Jurkat, Clone E6-1 (cell line): ENCODE data around the gene CSNK1G2.

ENCODE experiments used
- DNase-seq: peaks from one replicate; pipeline ENCODE4 v3.0.0-alpha.2; 2011; ENCODE audit warnings: low read depth, low spot score
- H3K4me3 ChIP-seq: 2 replicates; pipeline ENCODE4 v1.5.1; 2011; ENCODE audit warnings: mild to moderate bottlenecking, low read length, control low read depth, moderate library complexity

The CSNK1G2 gene

DNA sequence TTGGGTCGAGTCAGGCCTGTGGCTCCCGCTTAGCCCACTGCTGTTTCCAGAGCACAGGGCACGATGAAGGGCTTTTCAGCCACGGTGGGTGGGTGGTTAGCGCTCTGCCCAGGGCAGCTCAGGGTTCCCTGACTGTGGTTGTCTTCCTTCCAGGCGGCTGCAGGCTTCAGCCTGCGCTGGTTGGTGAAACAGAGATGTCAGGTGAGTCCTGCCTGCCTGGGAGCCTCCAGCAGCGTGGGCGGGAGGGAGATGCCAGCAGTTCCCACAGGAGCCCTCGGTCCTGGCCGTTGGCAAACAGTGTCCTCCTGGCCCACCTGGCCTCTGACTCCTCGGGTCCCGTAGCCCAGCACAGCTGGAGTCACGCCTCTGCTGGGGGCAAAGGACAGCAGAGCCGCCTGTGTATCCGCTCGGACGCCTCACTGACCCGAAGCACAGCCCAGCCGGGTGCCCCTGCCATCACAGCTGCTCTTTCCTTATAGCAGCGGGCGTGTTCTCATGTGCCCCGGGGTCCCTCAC lies 26.1 kb upstream of the CSNK1G2 start:
- H3K4me3 ChIP-seq, result no peak overlapping the region
- no peak for DNase-seq

GRCh38 chr19:1917146-1917545 lies 23.8 kb upstream of the CSNK1G2 start:
- no peak overlapping the region for H3K4me3 ChIP-seq

DNA sequence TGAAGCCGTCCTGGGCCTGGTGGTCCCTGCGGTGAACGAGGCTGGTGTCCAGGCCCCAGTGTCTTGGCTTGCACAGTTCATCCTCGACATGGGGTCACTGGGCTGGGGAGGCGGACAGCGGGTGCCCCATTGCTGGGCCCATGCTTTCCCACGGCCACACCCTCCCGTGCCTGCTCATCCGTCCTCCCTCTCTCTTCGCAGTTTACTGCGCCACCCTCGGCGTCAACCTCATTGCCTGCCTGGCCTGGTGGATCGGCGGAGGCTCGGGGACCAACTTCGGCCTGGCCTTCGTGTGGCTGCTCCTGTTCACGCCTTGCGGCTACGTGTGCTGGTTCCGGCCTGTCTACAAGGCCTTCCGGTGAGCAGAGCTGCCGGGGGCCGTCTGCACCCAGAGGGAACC lies 23.0 kb upstream of the CSNK1G2 start:
- DNase-seq, result no peak
- no peak overlapping the region for H3K4me3 ChIP-seq

More at GRCh38 chr19:1917146-1917545, 23.8 kb upstream of the CSNK1G2 start:
- no peak for DNase-seq

DNA sequence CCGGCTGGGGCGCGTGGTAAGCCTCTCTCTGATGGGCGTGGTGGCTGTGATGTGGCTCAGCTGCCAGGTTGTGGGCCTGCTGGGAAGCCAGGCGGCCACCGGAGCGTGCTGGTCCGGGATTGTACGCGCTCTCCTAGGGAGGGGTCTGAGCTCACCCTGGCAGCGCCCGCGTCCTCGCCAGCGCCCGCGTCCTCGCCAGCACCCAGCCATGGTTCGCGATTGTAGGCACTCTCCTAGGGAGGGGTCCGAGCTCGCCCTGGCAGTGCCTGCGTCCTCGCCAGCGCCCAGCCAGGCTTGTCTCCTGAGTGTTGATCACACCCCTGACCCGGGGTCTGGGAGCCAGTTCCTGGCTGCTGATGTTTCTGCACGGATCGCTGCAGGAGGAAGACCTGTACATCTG lies 22.0 kb upstream of the CSNK1G2 start:
- DNase-seq, result no peak
- no peak overlapping the region for H3K4me3 ChIP-seq

DNA sequence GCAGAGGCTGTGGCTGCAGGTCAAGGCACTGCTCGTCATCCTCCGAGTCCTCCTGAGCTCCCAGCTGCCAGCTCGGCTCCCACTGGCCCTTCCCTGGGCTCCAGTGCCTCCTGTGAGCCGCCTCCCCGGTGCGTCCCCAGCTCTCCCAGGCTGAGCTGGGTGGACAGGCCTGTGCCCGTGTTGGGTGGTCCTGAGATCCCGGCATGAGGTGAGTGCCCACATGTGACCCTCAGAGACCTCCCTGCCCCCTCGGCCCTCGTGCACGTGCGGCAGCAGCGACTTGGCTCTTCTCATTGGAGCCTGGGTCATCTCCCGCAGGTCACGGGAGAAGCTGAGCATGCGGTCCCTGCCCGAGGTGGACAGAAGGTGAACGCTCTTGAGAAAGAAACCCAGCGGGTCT lies 20.3 kb upstream of the CSNK1G2 start:
- no peak overlapping the region for H3K4me3 ChIP-seq
- DNase-seq, result no peak

- H3K4me3 ChIP-seq, result no peak overlapping the region
- DNase-seq, result no peak
Measured at GRCh38 chr19:1921326-1921725, 19.6 kb upstream of the CSNK1G2 start.

DNA sequence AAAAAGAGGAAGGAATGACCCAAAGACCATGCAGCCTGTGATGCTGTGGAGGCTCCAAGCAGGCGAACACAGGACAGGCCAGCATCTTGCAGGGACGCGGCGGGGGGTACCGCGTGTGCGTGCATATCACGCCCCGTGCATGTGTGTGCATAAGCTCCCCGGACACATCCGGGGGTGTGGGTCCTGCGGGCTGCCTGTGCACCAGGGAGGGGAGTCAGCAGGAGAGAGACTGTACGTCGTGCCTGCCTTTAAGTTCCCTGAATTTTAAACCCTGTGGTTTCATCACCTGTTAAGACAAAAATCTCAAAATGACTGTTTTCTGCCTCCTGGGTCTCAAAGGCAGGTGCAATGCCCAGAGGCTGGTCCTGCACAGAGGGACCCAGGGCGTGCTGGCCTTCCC lies 19.1 kb upstream of the CSNK1G2 start:
- no peak overlapping the region for H3K4me3 ChIP-seq

GRCh38 chr19:1922803-1923202 lies 18.2 kb upstream of the CSNK1G2 start:
- DNase-seq, result no peak
- no peak overlapping the region for H3K4me3 ChIP-seq

More for the DNA sequence above, 19.1 kb upstream of the CSNK1G2 start:
- no peak for DNase-seq

GRCh38 chr19:1923319-1923718 lies 17.7 kb upstream of the CSNK1G2 start:
- no peak overlapping the region for H3K4me3 ChIP-seq
- DNase-seq, result no peak

DNA sequence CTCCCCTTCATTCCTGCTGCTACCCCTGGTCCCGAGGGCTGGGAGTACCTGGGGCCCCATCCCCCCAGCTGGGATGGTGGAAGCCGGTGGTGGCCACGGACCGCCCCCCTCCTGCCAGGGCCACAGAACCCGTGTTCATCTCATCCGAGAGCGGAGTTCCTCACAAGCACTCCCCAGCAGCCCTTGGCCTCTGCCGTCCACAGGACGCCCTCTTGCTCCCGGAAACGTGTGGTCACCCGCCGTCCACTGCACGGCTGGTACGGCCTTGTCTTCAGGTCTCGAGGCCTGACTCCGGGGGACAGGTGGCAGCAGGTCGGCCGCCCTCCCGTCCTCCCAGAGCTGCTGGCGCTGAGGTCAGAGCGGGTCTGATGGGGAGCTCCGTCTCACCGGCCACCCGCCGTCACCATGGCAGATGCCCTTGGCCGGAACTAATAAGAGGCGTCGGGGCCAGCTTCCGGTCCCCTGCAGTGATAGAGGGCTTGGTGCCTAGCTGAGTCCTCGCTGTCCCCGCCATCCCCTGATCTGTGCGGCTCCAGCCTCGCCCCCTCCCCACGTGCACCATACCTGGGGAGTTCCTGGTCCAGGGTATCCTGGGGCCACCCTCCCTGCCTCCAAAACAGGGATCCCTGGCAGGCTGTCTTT lies 16.5 kb upstream of the CSNK1G2 start:
- DNase-seq, result no peak
- H3K4me3 ChIP-seq, result no peak overlapping the region

DNA sequence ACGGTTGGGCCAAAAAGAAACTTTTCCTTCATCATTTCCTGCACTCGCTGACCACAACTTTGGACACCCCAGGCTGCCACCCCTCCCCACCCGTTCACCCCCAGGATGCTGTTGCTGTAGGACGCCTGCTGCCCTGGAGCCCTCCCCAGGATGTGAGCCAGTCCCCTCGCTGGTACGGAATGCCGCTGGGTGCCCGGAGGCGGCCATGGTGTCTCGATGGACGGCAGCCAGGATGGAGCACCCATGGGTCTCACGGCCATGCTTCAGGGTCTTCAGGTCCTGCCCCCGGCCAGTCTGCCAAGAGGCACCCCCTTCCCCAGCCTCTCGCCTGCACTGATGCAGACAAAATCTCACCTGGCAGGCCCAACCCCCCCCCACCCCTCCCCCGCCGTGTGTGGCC lies 15.4 kb upstream of the CSNK1G2 start:
- no peak for DNase-seq
- H3K4me3 ChIP-seq, result no peak overlapping the region

- DNase-seq, result peak; percentile 57
- peak overlapping the region; percentile 33 for H3K4me3 ChIP-seq
Measured at GRCh38 chr19:1929021-1929742, 11.8 kb upstream of the CSNK1G2 start.

- H3K4me3 ChIP-seq, result no peak overlapping the region
- DNase-seq, result no peak
Measured at GRCh38 chr19:1931445-1931844, 9.5 kb upstream of the CSNK1G2 start.

GRCh38 chr19:1932395-1932794 lies 8.6 kb upstream of the CSNK1G2 start:
- H3K4me3 ChIP-seq, result no peak overlapping the region
- DNase-seq, result no peak

DNA sequence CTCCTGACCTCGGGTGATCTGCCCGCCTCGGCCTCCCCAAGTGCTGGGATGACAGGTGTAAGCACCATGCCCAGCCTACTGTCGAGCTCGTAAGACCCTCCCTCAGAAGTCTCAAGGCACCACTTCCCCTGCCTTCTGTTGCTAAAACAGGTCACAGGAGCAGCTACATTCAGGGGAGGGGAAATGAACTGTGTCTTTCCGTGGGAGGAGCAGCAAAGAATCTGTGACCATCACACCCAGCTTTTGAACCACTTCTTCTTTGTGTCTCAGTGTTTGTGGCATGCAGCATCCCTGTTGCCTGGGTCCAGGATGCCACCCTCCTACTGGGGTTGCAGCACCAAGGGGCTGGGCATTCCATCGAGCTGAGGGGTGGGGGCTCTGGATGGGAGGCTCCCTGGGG lies 7.7 kb upstream of the CSNK1G2 start:
- no peak overlapping the region for H3K4me3 ChIP-seq
- no peak for DNase-seq

- no peak overlapping the region for H3K4me3 ChIP-seq
- no peak for DNase-seq
Measured at GRCh38 chr19:1933942-1934341, 7.0 kb upstream of the CSNK1G2 start.

- DNase-seq, result peak; percentile 81
- no peak overlapping the region for H3K4me3 ChIP-seq
Measured at GRCh38 chr19:1935484-1936208, 5.3 kb upstream of the CSNK1G2 start.

DNA sequence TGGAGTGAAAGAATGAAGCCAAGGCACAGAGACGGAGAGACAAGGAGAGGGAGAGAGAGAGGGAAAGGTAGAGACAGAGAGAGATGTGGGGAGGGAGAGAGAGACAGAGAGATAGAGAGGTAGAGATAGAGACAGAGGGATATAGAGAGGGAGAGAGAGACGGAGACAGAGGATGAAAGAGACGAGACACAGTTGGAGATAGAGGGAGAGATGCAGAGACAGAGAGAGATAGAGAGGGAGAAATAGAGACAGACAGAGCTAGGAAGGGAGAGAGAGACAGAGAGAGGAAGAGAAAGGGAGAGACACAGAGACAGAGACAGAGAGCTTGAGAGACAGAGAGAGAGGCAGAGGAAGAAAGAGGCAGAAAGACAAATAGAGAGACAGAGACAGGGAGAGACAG lies 4.5 kb upstream of the CSNK1G2 start:
- no peak overlapping the region for H3K4me3 ChIP-seq
- no peak for DNase-seq

- no peak overlapping the region for H3K4me3 ChIP-seq
- no peak for DNase-seq
Measured at GRCh38 chr19:1936916-1937610, 3.9 kb upstream of the CSNK1G2 start.

- no peak for DNase-seq
- H3K4me3 ChIP-seq, result no peak overlapping the region
Measured at GRCh38 chr19:1938071-1938470, 2.9 kb upstream of the CSNK1G2 start.
